SK-N-SH (cell line): ENCODE results near the gene BRMS1. TPM values are rescaled to one million over a fixed set of nuclear protein-coding genes. Genes with fewer than 3 reads are reported as not detected.

Experiments used
- CTCF ChIA-PET: fragments of 300-600, 350-600 bp; formaldehyde crosslinking; extraction: SDS; loops from one replicate; lab custom pipeline; 2021; lab: Yijun Ruan, JAX
- POLR2A ChIA-PET: fragments of 350-600 bp; sonication (Branson Sonifier 250); formaldehyde crosslinking; extraction: SDS; loops from one replicate; lab custom pipeline; 2020; ENCODE audit warnings: antibody characterized with exemption, inconsistent platforms; lab: Yijun Ruan, JAX
- DNase-seq: peaks from one replicate; pipeline ENCODE4 v3.0.0; 2012
- H2AFZ ChIP-seq: fragments of 200-600 bp; sonication (generic); 2 replicates; pipeline ENCODE4 v1.8.1; 2016; ENCODE audit warnings: antibody characterized with exemption, mild to moderate bottlenecking, low read depth
- H3F3A ChIP-seq: fragments of 200-600 bp; sonication (generic); replicated peaks from 2 replicates; pipeline ENCODE3; 2016; ENCODE audit warnings: antibody characterized with exemption, mild to moderate bottlenecking; ENCODE audit not compliant: insufficient read depth
- H3K27ac ChIP-seq, 2 experiments: fragments of 200-500 bp in 1 of 2; fragments of 200-600 bp in 1 of 2; sonication (Bioruptor generic) in 1 of 2; sonication (generic), shearing (Covaris generic) in 1 of 2; 2 replicates each; pipeline versions ENCODE4 v1.5.1 to v1.6.1; 2014 to 2016; ENCODE audit warnings: low read depth in 2 of 2, inconsistent platforms in 1 of 2, low read length in 1 of 2, mild to moderate bottlenecking in 1 of 2, mixed read lengths in 1 of 2
- H3K27me3 ChIP-seq: fragments of 200-600 bp; sonication (generic), shearing (Covaris generic); 2 replicates; pipeline ENCODE4 v1.6.1; 2016; ENCODE audit warnings: mixed run types; ENCODE audit not compliant: insufficient read depth
- H3K36me3 ChIP-seq, 2 experiments: fragments of 200-500 bp in 1 of 2; fragments of 200-600 bp in 1 of 2; sonication (Bioruptor generic) in 1 of 2; sonication (generic) in 1 of 2; replicated peaks in 1 of 2; 2 replicates each; pipeline versions ENCODE3 to v1.5.1; 2014 to 2016; ENCODE audit warnings: low read length in 1 of 2, mild to moderate bottlenecking in 1 of 2; ENCODE audit not compliant: insufficient read depth in 2 of 2, control insufficient read depth in 1 of 2
- H3K4me1 ChIP-seq, 2 experiments: fragments of 200-500 bp in 1 of 2; fragments of 200-600 bp in 1 of 2; sonication (Bioruptor generic) in 1 of 2; sonication (generic), shearing (Covaris generic) in 1 of 2; 2 replicates each; pipeline versions ENCODE4 v1.5.1 to v1.6.1; 2014 to 2016; ENCODE audit warnings: low read depth in 1 of 2, low read length in 1 of 2, mixed run types in 1 of 2; ENCODE audit not compliant: insufficient read depth in 2 of 2, control insufficient read depth in 1 of 2
- H3K4me2 ChIP-seq: fragments of 200-600 bp; sonication (generic), shearing (Covaris generic); 2 replicates; pipeline ENCODE4 v1.6.1; 2017; ENCODE audit warnings: mixed run types
- H3K4me3 ChIP-seq, 2 experiments: fragments of 200-500 bp in 1 of 2; fragments of 200-600 bp in 1 of 2; sonication (Bioruptor generic) in 1 of 2; sonication (generic), shearing (Covaris generic) in 1 of 2; 2 replicates each; pipeline versions ENCODE4 v1.5.1 to v1.8.1; 2014 to 2016; ENCODE audit warnings: low read depth in 2 of 2, inconsistent platforms in 1 of 2, low read length in 1 of 2, mild to moderate bottlenecking in 1 of 2, mixed read lengths in 1 of 2, moderate library complexity in 1 of 2
- H3K79me2 ChIP-seq: fragments of 200-600 bp; sonication (generic); 2 replicates; pipeline ENCODE4 v1.8.1; 2017; ENCODE audit warnings: mild to moderate bottlenecking; ENCODE audit not compliant: insufficient read depth
- H3K9ac ChIP-seq: fragments of 200-600 bp; sonication (generic); 2 replicates; pipeline ENCODE4 v1.6.1; 2017; ENCODE audit warnings: mixed run types
- H3K9me2 ChIP-seq: fragments of 200-600 bp; sonication (generic); 2 replicates; pipeline ENCODE4 v1.6.1; 2017; ENCODE audit warnings: mixed run types
- H3K9me3 ChIP-seq: fragments of 200-600 bp; sonication (generic); 2 replicates; pipeline ENCODE4 v1.6.1; 2017; ENCODE audit warnings: mixed run types, mild to moderate bottlenecking, moderate library complexity
- H4K20me1 ChIP-seq: fragments of 200-600 bp; sonication (generic); 2 replicates; pipeline ENCODE4 v1.6.1; 2017; ENCODE audit warnings: mild to moderate bottlenecking, mixed run types; ENCODE audit not compliant: insufficient read depth
- CHD2 ChIP-seq: fragments of 150-350 bp; IDR thresholded peaks from 2 replicates; pipeline ENCODE4 v1.6.1; 2018; ENCODE audit warnings: low read length; ENCODE audit not compliant: partially characterized antibody
- CTCF ChIP-seq: fragments of 200-600 bp; sonication (generic); IDR thresholded peaks from 2 replicates; pipeline ENCODE4 v1.6.1; 2017; ENCODE audit warnings: antibody characterized with exemption, mild to moderate bottlenecking, moderate library complexity
- EZH2phosphoT487 ChIP-seq: fragments of 200-600 bp; sonication (generic); IDR thresholded peaks from 2 replicates; pipeline ENCODE4 v1.6.1; 2017; ENCODE audit warnings: low read depth, mixed run types, mild to moderate bottlenecking, antibody characterized with exemption, moderate library complexity, borderline replicate concordance
- FOSL2 ChIP-seq: IDR thresholded peaks from 2 replicates; pipeline ENCODE4 v1.4.0; 2012; ENCODE audit warnings: low read depth, mild to moderate bottlenecking, moderate library complexity, borderline replicate concordance
- GATA2 ChIP-seq: sonication (generic); formaldehyde crosslinking; IDR thresholded peaks from 2 replicates; pipeline ENCODE4 v1.5.0; 2020; ENCODE audit warnings: mild to moderate bottlenecking, missing genetic modification reagents
- IRF3 ChIP-seq: fragments of 150-350 bp; IDR thresholded peaks from 2 replicates; pipeline ENCODE4 v1.6.1; 2016; ENCODE audit warnings: mild to moderate bottlenecking, low read depth, low read length
- NRF1 ChIP-seq: IDR thresholded peaks from 2 replicates; pipeline ENCODE4 v1.6.1; 2012; ENCODE audit warnings: low read depth, mild to moderate bottlenecking, low read length
- PBX3 ChIP-seq: IDR thresholded peaks from 2 replicates; pipeline ENCODE4; 2012
- REST ChIP-seq: IDR thresholded peaks from 2 replicates; pipeline ENCODE4 v1.6.1; 2012; ENCODE audit warnings: mild to moderate bottlenecking, low read depth, low read length, moderate library complexity
- RFX5 ChIP-seq: IDR thresholded peaks from 2 replicates; pipeline ENCODE4 v1.6.1; 2012; ENCODE audit warnings: mild to moderate bottlenecking, improper control_type of control experiment, low read length
- SIN3A ChIP-seq: IDR thresholded peaks from 2 replicates; pipeline ENCODE4 v1.6.1; 2012; ENCODE audit warnings: low read depth, mild to moderate bottlenecking, low read length, moderate library complexity, borderline replicate concordance
- TEAD4 ChIP-seq: IDR thresholded peaks from 2 replicates; pipeline ENCODE4 v1.4.0; 2012; ENCODE audit warnings: mild to moderate bottlenecking, borderline replicate concordance; ENCODE audit not compliant: insufficient read depth
- USF1 ChIP-seq: IDR thresholded peaks from 2 replicates; pipeline ENCODE4 v1.4.0; 2012; ENCODE audit warnings: low read depth, borderline replicate concordance
- USF2 ChIP-seq: fragments of 150-350 bp; IDR thresholded peaks from 2 replicates; pipeline ENCODE4 v1.6.1; 2017; ENCODE audit warnings: antibody characterized with exemption, low read length, low read depth, borderline replicate concordance
- YY1 ChIP-seq: IDR thresholded peaks from 2 replicates; pipeline ENCODE4 v1.4.0; 2012; ENCODE audit warnings: low read depth, mild to moderate bottlenecking
- ZBTB33 ChIP-seq: IDR thresholded peaks from 2 replicates; pipeline ENCODE4 v1.4.0; 2012; ENCODE audit warnings: low read depth, borderline replicate concordance
- WGBS: methylation state at CpG from one replicate; pipeline ENCODE4 v1.1.6; 2017; ENCODE audit warnings: low lambda C conversion rate; 5-methylcytosine and 5-hydroxymethylcytosine counted together
- polyA plus RNA-seq, 3 experiments: library from polyadenylated mRNA; depleted of rRNA; stranded (reverse); fragments of >200 nt; gene quantifications; 2 replicates each; pipeline ENCODE4 v1.2.3, GENCODE V29; 2012

The BRMS1 gene
- polyA plus RNA-seq, 1 of the 3 experiments (the other 2 are of a cell fraction): 70.0 TPM

GRCh38 chr11:66315498-66315885 lies 29.4 kb downstream of the BRMS1 start:
- Histone ChIP-seq H3K9me3 (no peaks in the 10 kb centered on the region), H3F3A (peaks cover 12% of the 10 kb centered on the region), H3K27ac (peak overlapping the region in 1 of 2 experiments; percentile 100; a peak in 1 of 4 replicates), H3K36me3 (no peaks in the 10 kb centered on the region), H3K27me3 (no peaks in the 10 kb centered on the region), H3K4me2 (no peak overlapping the region), H2AFZ (no peak overlapping the region), H3K79me2 (no peaks in the 10 kb centered on the region), H3K4me1 (peaks cover 32 to 66% of the 10 kb centered on the region in 2 experiments), H4K20me1 (no peaks in the 10 kb centered on the region), H3K4me3 (no peak overlapping the region), H3K9ac (no peak overlapping the region), H3K9me2 (no peaks in the 10 kb centered on the region)
- CTCF ChIA-PET: interaction anchor here (1.1 to 12.4 kb wide), 5 partner anchors 16 to 73 kb away, joined by 3 to 280 read pairs (median 3); partner anchors contain the start of genes B4GAT1, BRMS1, RIN1 and YIF1A
- TF ChIP-seq FOSL2 (no peak), USF2 (no peak), CTCF (no peak), ZBTB33 (no peak), EZH2phosphoT487 (no peak), REST (no peak), IRF3 (no peak), RFX5 (no peak), GATA2 (no peak), PBX3 (no peak), USF1 (no peak), NRF1 (no peak), SIN3A (no peak), YY1 (no peak), TEAD4 (no peak), CHD2 (no peak)
- POLR2A ChIA-PET: no interaction called here
- WGBS: 98% methylated on average over 14 of the region's 14 CpGs
- no peak for DNase-seq
